K562 (cell line): Measurements from ENCODE around the gene OR11L1. TPM values are rescaled to one million over a fixed set of nuclear protein-coding genes. Genes with fewer than 3 reads are reported as not detected.

ENCODE experiments used
- ATAC-seq: fragments of 200-7000 bp; cut with Tn5 transposase; 3 replicates; pipeline ENCODE4 v1.9.1; 2020; ENCODE audit warnings: moderate library complexity
- BruUV-seq: library from RNA; stranded (reverse); fragments of 400-500 nt; replicated peaks from 2 replicates; lab custom pipeline; 2021; lab: Mats Ljungman, UMichigan
- CTCF ChIA-PET: fragments of 300-600 bp; formaldehyde crosslinking; extraction: SDS; loops from one replicate; lab custom pipeline; 2021; ENCODE audit warnings: low intra/inter-chr PET ratio; lab: Yijun Ruan, JAX
- POLR2A ChIA-PET: fragments of 300-600, 350-650 bp; sonication (Branson Sonifier 250); formaldehyde crosslinking; extraction: SDS; loops from one replicate; lab custom pipeline; 2021; ENCODE audit warnings: antibody characterized with exemption, inconsistent platforms; lab: Yijun Ruan, JAX
- DNase-seq, 4 experiments: peaks; one replicate each; pipeline versions ENCODE4 v3.0.0 to v3.0.0-alpha.2; 2011 to 2018; ENCODE audit warnings: low spot score in 3 of 4, mixed read lengths in 3 of 4; ENCODE audit errors: extremely low read depth in 1 of 4
- FAIRE-seq: peaks from 2 replicates; lab custom pipeline; 2011; peaks lifted over from hg19 to GRCh38; lab: Jason Lieb, UNC
- H2AFZ ChIP-seq: 2 replicates; pipeline ENCODE4 v1.6.0; 2011; ENCODE audit warnings: low read depth, low read length, control low read depth, inconsistent platforms
- H3K27ac ChIP-seq: fragments of 200-600 bp; 3 replicates; pipeline ENCODE4 v1.8.0; 2011; ENCODE audit warnings: low read depth, mild to moderate bottlenecking, control low read depth, inconsistent platforms, low read length, moderate library complexity, mixed read lengths; ENCODE audit errors: extremely low read depth
- H3K27me3 ChIP-seq, 2 experiments: fragments of 300-600 bp in 1 of 2; 2 replicates in 1 of 2; 3 replicates in 1 of 2; pipeline versions ENCODE4 v1.6.0 to v1.8.0; 2011; ENCODE audit warnings: inconsistent platforms in 2 of 2, low read length in 2 of 2, mild to moderate bottlenecking in 1 of 2, mixed read lengths in 1 of 2, moderate library complexity in 1 of 2; ENCODE audit not compliant: control insufficient read depth in 2 of 2, insufficient read depth in 2 of 2
- H3K36me3 ChIP-seq: fragments of 300-600 bp; 3 replicates; pipeline ENCODE4 v1.8.0; 2011; ENCODE audit warnings: mild to moderate bottlenecking, low read length, inconsistent platforms; ENCODE audit not compliant: control insufficient read depth, insufficient read depth
- H3K4me1 ChIP-seq, 2 experiments: fragments of 200-600 bp in 1 of 2; replicated peaks in 1 of 2; 2 replicates in 1 of 2; 3 replicates in 1 of 2; pipeline versions ENCODE4 v1.5.1 to v1.8.0; 2011; ENCODE audit warnings: inconsistent platforms in 2 of 2, low read length in 2 of 2, mild to moderate bottlenecking in 1 of 2, mixed read lengths in 1 of 2, moderate library complexity in 1 of 2; ENCODE audit not compliant: control insufficient read depth in 2 of 2, insufficient read depth in 2 of 2
- H3K4me2 ChIP-seq: 2 replicates; pipeline ENCODE4 v1.6.1; 2011; ENCODE audit warnings: low read length, control low read depth, inconsistent platforms, mixed read lengths; ENCODE audit not compliant: insufficient read depth
- H3K4me3 ChIP-seq: fragments of 200-600 bp; sonication (generic), shearing (Covaris generic); 2 replicates; pipeline ENCODE4 v1.5.1; 2016; ENCODE audit warnings: control low read depth, inconsistent platforms
- H3K79me2 ChIP-seq: fragments of 200-600 bp; 3 replicates; pipeline ENCODE4 v1.8.0; 2011; ENCODE audit warnings: low read length, inconsistent platforms; ENCODE audit not compliant: control insufficient read depth, insufficient read depth
- H3K9ac ChIP-seq, 2 experiments: 2 replicates each; pipeline versions ENCODE4 v1.6.0 to v1.6.1; 2011; ENCODE audit warnings: low read depth in 2 of 2, low read length in 2 of 2, control low read depth in 1 of 2, inconsistent platforms in 1 of 2, mild to moderate bottlenecking in 1 of 2, mixed read lengths in 1 of 2; ENCODE audit not compliant: insufficient read depth in 1 of 2
- H3K9me1 ChIP-seq: one replicate; pipeline ENCODE4 v1.6.0; 2011; ENCODE audit warnings: inconsistent platforms, mild to moderate bottlenecking, low read length, moderate library complexity; ENCODE audit not compliant: control insufficient read depth, insufficient read depth
- H3K9me3 ChIP-seq: replicated peaks from 2 replicates; pipeline ENCODE4 v1.5.1; 2011; ENCODE audit warnings: low read depth, low read length, inconsistent platforms; ENCODE audit not compliant: control insufficient read depth, insufficient read depth
- H4K20me1 ChIP-seq: replicated peaks from 2 replicates; pipeline ENCODE4 v1.6.1; 2011; ENCODE audit warnings: low read length, inconsistent platforms, mixed read lengths; ENCODE audit not compliant: control insufficient read depth, insufficient read depth
- ARID1B ChIP-seq: fragments of 450-650 bp; IDR thresholded peaks from 2 replicates; pipeline ENCODE4 v1.6.1; 2016; ENCODE audit warnings: antibody characterized with exemption, mild to moderate bottlenecking, inconsistent platforms
- CEBPB ChIP-seq: fragments of 450-650 bp; IDR thresholded peaks from 2 replicates; pipeline ENCODE4 v1.6.1; 2016; ENCODE audit warnings: missing genetic modification characterization, missing compliant biosample characterization
- CXXC5 ChIP-seq: fragments of 250-450 bp; sonication (Bioruptor Pico); IDR thresholded peaks from 2 replicates; pipeline ENCODE4 v1.8.0; 2022; ENCODE audit warnings: inconsistent platforms, mild to moderate bottlenecking, moderate library complexity
- ELF1 ChIP-seq: fragments of 200-800 bp; sonication (Bioruptor generic); IDR thresholded peaks from 2 replicates; pipeline ENCODE4 v1.6.1; 2016; ENCODE audit warnings: missing genetic modification characterization, missing compliant biosample characterization
- KAT8 ChIP-seq: fragments of 450-650 bp; IDR thresholded peaks from 2 replicates; pipeline ENCODE4 v1.6.1; 2016; ENCODE audit warnings: low read depth, mild to moderate bottlenecking
- MCM7 ChIP-seq, 2 experiments: fragments of 450-650 bp; IDR thresholded peaks; 2 replicates each; pipeline ENCODE4 v1.6.1; 2016 to 2018
- RFX5 ChIP-seq: IDR thresholded peaks from 2 replicates; pipeline ENCODE4 v1.6.1; 2011; ENCODE audit warnings: low read depth, mild to moderate bottlenecking, improper control_type of control experiment, low read length
- TCF7L2 ChIP-seq: fragments of 150-350 bp; IDR thresholded peaks from 2 replicates; pipeline ENCODE4 v1.6.1; 2016; ENCODE audit warnings: low read depth, mild to moderate bottlenecking, low read length, moderate library complexity
- TRIM24 ChIP-seq, 2 experiments: fragments of 450-650 bp; IDR thresholded peaks; 2 replicates each; pipeline ENCODE4 v1.6.1; 2016
- ZFPM2 ChIP-seq: fragments of 250-450 bp; sonication (Bioruptor Pico); IDR thresholded peaks from 2 replicates; pipeline ENCODE4 v1.5.1; 2022; ENCODE audit warnings: mild to moderate bottlenecking
- WGBS: fragments of 100-300 bp; shearing (Covaris generic); methylation state at CpG from one replicate; pipeline ENCODE4 v1.1.6; 2016; ENCODE audit warnings: low coverage, mixed read lengths; ENCODE audit not compliant: insufficient coverage; ENCODE audit errors: missing lambda C conversion rate; 5-methylcytosine and 5-hydroxymethylcytosine counted together
- in situ Hi-C: fragments of 300-500 bp; cut with MboI; formaldehyde crosslinking; loops from 4 replicates; pipeline ENCODE4 v1.15.0; 2018; ENCODE audit warnings: inconsistent platforms, mixed read lengths
- intact Hi-C: fragments of 100-400 bp; cut with micrococcal nuclease; formaldehyde crosslinking; loops from 2 replicates; pipeline ENCODE4 v1.14.2; 2022
- polyA plus RNA-seq, 8 experiments: library from polyadenylated mRNA; depleted of rRNA in 4 of 8; stranded (reverse) in 5 of 8; unstranded in 3 of 8; fragments of >200 nt; fragmentation: Nextera tagmentation in 2 of 8; fragmentation: Illumina TruSeq in 1 of 8; extraction: Ambion mirVana in 2 of 8; extraction: Trizol in 1 of 8; gene quantifications; 2 replicates each; pipeline versions ENCODE4 v1.2.1 to v1.2.3, GENCODE V29; 2011 to 2014; ENCODE audit warnings: inconsistent platforms in 1 of 8, missing spikeins in 1 of 8
- total RNA-seq, 7 experiments: library from RNA; depleted of rRNA in 6 of 7; stranded (reverse); fragments of >200 nt in 6 of 7; fragmentation: Illumina TruSeq in 2 of 7; extraction: Trizol in 2 of 7; gene quantifications; 2 replicates each; pipeline versions ENCODE4 v1.2.1 to v1.2.3, GENCODE V29; 2011 to 2021; ENCODE audit warnings: low replicate concordance in 1 of 7
- TF ChIP-seq, protein P1 (sequence below), 2 experiments: fragments of 450-650 bp; formaldehyde crosslinking in 1 of 2; IDR thresholded peaks; 2 replicates each; pipeline versions ENCODE4 v1.4.0 to v1.6.1; 2014 to 2020; ENCODE audit warnings: mild to moderate bottlenecking in 2 of 2, borderline replicate concordance in 1 of 2, low read depth in 1 of 2
- TF ChIP-seq, protein P2 (sequence below): sonication (generic); formaldehyde crosslinking; IDR thresholded peaks from 2 replicates; pipeline ENCODE4 v1.8.0; 2023; ENCODE audit warnings: mild to moderate bottlenecking, missing genetic modification reagents

OR11L1 gene
- total and polyA plus RNA-seq, 9 of the 15 experiments (the other 6 are each of a cell fraction or from before 2014, with no cell fraction given) = not detected

DNA sequence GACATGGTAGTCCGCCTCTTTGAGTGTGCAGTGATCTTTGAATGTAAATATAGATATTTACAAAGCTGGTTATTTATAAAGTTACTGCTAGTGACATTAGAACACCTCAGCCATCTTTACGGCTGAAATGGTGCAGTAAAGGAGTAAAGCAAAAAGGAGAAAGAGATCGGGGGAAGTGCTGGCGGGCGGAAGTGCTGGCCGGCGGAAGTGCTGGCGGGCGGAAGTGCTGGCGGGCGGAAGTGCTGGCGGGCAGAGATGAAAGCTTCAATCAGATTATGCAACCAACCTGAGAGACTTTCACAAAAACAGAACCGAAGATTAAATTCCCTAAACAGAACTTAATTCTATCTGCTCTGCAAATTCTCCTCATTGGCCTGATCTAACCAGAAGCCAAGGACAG, 16.3 kb downstream of the OR11L1 start:
- H4K20me1 ChIP-seq = no peaks in the 10 kb centered on the region
- peak overlapping the region; percentile 52 for H2AFZ ChIP-seq
- DNase-seq (peak in 1 of 4 experiments; percentile 28), FAIRE-seq (no peak), ATAC-seq (peak; percentile 77)
- H3K9me3 ChIP-seq = no peaks in the 10 kb centered on the region
- no peaks in the 10 kb centered on the region for H3K4me1 ChIP-seq
- no TSS peak for BruUV-seq
- no peaks in the 10 kb centered on the region for H3K79me2 ChIP-seq
- no peak overlapping the region for H3K27ac ChIP-seq
- intact Hi-C loops (no loop called here), in situ Hi-C loops (no loop called here)
- H3K36me3 ChIP-seq = no peaks in the 10 kb centered on the region
- no peak overlapping the region for H3K4me3 ChIP-seq
- POLR2A ChIA-PET = no interaction called here
- no peak overlapping the region for H3K9ac ChIP-seq
- CTCF ChIA-PET = no interaction called here
- no peaks in the 10 kb centered on the region for H3K9me1 ChIP-seq
- H3K4me2 ChIP-seq = no peak overlapping the region
- 18% methylated on average over 12 of the region's 13 CpGs for WGBS
- 0 out of 5 replicates have a peak, but pooled peaks cover 0 to 2% of the 10 kb centered on the region in 2 experiments for H3K27me3 ChIP-seq
- TF ChIP-seq CEBPB (tag) (peak; percentile 19; the same call in 1 of the 2 replicates), MCM7 (IDR thresholded peaks at IDR 0.05) (no peak), RFX5 (no peak), ZFPM2 (no peak), ARID1B (no peak), KAT8 (no peak), ELF1 (tag) (peak; percentile 38; the same call in 1 of the 2 replicates), CXXC5 (CRISPR knock-in tag) (peak; percentile 39), TCF7L2 (no peak), TRIM24 (IDR thresholded peaks at IDR 0.05) (no peak)
- TF ChIP-seq, protein P1, sequence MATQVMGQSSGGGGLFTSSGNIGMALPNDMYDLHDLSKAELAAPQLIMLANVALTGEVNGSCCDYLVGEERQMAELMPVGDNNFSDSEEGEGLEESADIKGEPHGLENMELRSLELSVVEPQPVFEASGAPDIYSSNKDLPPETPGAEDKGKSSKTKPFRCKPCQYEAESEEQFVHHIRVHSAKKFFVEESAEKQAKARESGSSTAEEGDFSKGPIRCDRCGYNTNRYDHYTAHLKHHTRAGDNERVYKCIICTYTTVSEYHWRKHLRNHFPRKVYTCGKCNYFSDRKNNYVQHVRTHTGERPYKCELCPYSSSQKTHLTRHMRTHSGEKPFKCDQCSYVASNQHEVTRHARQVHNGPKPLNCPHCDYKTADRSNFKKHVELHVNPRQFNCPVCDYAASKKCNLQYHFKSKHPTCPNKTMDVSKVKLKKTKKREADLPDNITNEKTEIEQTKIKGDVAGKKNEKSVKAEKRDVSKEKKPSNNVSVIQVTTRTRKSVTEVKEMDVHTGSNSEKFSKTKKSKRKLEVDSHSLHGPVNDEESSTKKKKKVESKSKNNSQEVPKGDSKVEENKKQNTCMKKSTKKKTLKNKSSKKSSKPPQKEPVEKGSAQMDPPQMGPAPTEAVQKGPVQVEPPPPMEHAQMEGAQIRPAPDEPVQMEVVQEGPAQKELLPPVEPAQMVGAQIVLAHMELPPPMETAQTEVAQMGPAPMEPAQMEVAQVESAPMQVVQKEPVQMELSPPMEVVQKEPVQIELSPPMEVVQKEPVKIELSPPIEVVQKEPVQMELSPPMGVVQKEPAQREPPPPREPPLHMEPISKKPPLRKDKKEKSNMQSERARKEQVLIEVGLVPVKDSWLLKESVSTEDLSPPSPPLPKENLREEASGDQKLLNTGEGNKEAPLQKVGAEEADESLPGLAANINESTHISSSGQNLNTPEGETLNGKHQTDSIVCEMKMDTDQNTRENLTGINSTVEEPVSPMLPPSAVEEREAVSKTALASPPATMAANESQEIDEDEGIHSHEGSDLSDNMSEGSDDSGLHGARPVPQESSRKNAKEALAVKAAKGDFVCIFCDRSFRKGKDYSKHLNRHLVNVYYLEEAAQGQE (IDR thresholded peaks at IDR 0.05; ENCODE audit: borderline replicate concordance) = no peak
- TF ChIP-seq, protein P1 (CRISPR knock-in tag; IDR thresholded peaks at IDR 0.05; ENCODE audit: low read depth) = no peak
- TF ChIP-seq, protein P2, sequence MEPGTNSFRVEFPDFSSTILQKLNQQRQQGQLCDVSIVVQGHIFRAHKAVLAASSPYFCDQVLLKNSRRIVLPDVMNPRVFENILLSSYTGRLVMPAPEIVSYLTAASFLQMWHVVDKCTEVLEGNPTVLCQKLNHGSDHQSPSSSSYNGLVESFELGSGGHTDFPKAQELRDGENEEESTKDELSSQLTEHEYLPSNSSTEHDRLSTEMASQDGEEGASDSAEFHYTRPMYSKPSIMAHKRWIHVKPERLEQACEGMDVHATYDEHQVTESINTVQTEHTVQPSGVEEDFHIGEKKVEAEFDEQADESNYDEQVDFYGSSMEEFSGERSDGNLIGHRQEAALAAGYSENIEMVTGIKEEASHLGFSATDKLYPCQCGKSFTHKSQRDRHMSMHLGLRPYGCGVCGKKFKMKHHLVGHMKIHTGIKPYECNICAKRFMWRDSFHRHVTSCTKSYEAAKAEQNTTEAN = no peak
